NB4 (cell line): ENCODE measurements around the gene WASHC2C.
"Not testable (repeated sequence)": the region's sequence is repeated elsewhere in the genome, so short reads cannot be mapped to it uniquely, and the experiment has no call there.

Experiments
- CTCF ChIP-seq: IDR thresholded peaks from one replicate; pipeline ENCODE4 v1.5.1; 2012; ENCODE audit warnings: low read depth, low read length
- MAX ChIP-seq: IDR thresholded peaks from 2 replicates; pipeline ENCODE4 v1.6.1; 2011; ENCODE audit warnings: low read depth, low read length
- MYC ChIP-seq: IDR thresholded peaks from 2 replicates; pipeline ENCODE4 v1.6.1; 2011; ENCODE audit warnings: low read depth, low read length
- POLR2A ChIP-seq: IDR thresholded peaks from 2 replicates; pipeline ENCODE4 v1.6.1; 2011; ENCODE audit warnings: mild to moderate bottlenecking; ENCODE audit not compliant: insufficient read length; ENCODE audit errors: extremely low read depth

- not testable (repeated sequence) for TF ChIP-seq CTCF, POLR2A, MAX, MYC
Measured at GRCh38 chr10:45741559-45741958, 14.5 kb downstream of the WASHC2C start.
